GM12878 (cell line): ENCODE data around the gene BICDL2. TPM values are rescaled to one million over a fixed set of nuclear protein-coding genes. Genes with fewer than 3 reads are reported as not detected.

Experiments
- ATAC-seq: fragments of 200-7000 bp; cut with Tn5 transposase; 3 replicates; pipeline ENCODE4 v1.9.1; 2020; ENCODE audit warnings: mild to moderate bottlenecking, moderate library complexity
- BruUV-seq: library from RNA; stranded (reverse); fragments of 400-500 nt; replicated peaks from 2 replicates; lab custom pipeline; 2021; lab: Mats Ljungman, UMichigan
- CTCF ChIA-PET: fragments of 300-600 bp; sonication (Branson Sonifier 250); formaldehyde crosslinking; extraction: SDS; loops from one replicate; lab custom pipeline; 2021; ENCODE audit warnings: inconsistent platforms; lab: Yijun Ruan, JAX
- POLR2A ChIA-PET: fragments of 350-600 bp; formaldehyde crosslinking; extraction: SDS; loops from one replicate; lab custom pipeline; 2021; ENCODE audit warnings: inconsistent platforms; lab: Charles Lee
- RAD21 ChIA-PET: fragments of 300-600 bp; sonication (Branson Sonifier 250); formaldehyde crosslinking; loops from one replicate; lab custom pipeline; 2023; ENCODE audit warnings: antibody characterized with exemption; ENCODE audit not compliant: unreplicated experiment; lab: Charles Lee
- SMC1A ChIA-PET: fragments of 300-600 bp; sonication (Branson Sonifier 250); formaldehyde crosslinking; loops from one replicate; lab custom pipeline; 2023; ENCODE audit not compliant: unreplicated experiment, uncharacterized antibody; lab: Charles Lee
- DNase-seq: peaks from one replicate; pipeline ENCODE4 v3.0.0-alpha.2; 2011; ENCODE audit warnings: low read depth, low spot score
- FAIRE-seq: peaks from 3 replicates; lab custom pipeline; 2011; peaks lifted over from hg19 to GRCh38; lab: Jason Lieb, UNC
- H2AFZ ChIP-seq: 2 replicates; pipeline ENCODE4 v1.6.0; 2011; ENCODE audit warnings: low read depth, low read length, control low read depth; ENCODE audit not compliant: control insufficient read depth
- H3K27ac ChIP-seq: 2 replicates; pipeline ENCODE4 v1.5.1; 2011; ENCODE audit warnings: control low read depth; ENCODE audit not compliant: control insufficient read depth, insufficient read depth
- H3K27me3 ChIP-seq, 2 experiments: replicated peaks in 1 of 2; 2 replicates each; pipeline versions ENCODE4 v1.6.0 to v1.6.1; 2011; ENCODE audit warnings: low read length in 1 of 2; ENCODE audit not compliant: control insufficient read depth in 2 of 2, insufficient read depth in 2 of 2
- H3K36me3 ChIP-seq, 2 experiments: 2 replicates each; pipeline ENCODE4 v1.5.1; 2011; ENCODE audit warnings: low read length in 1 of 2; ENCODE audit not compliant: control insufficient read depth in 2 of 2, insufficient read depth in 2 of 2
- H3K4me1 ChIP-seq: 2 replicates; pipeline ENCODE4 v1.6.1; 2011; ENCODE audit warnings: mild to moderate bottlenecking, low read length, moderate library complexity, mixed read lengths; ENCODE audit not compliant: control insufficient read depth, insufficient read depth
- H3K4me2 ChIP-seq: 2 replicates; pipeline ENCODE4 v1.6.0; 2011; ENCODE audit warnings: control low read depth; ENCODE audit not compliant: control insufficient read depth, insufficient read depth
- H3K4me3 ChIP-seq: fragments of 200-600 bp; sonication (generic); 2 replicates; pipeline ENCODE4 v1.5.1; 2016
- H3K79me2 ChIP-seq: 2 replicates; pipeline ENCODE4 v1.6.0; 2011; ENCODE audit warnings: low read length; ENCODE audit not compliant: control insufficient read depth, insufficient read depth
- H3K9ac ChIP-seq: 2 replicates; pipeline ENCODE4 v1.8.0; 2011; ENCODE audit warnings: low read length, control low read depth, mixed read lengths; ENCODE audit not compliant: control insufficient read depth, insufficient read depth
- H3K9me3 ChIP-seq: replicated peaks from 3 replicates; pipeline ENCODE4 v1.5.1; 2011; ENCODE audit warnings: mild to moderate bottlenecking, low read length; ENCODE audit not compliant: control insufficient read depth, insufficient read depth
- H4K20me1 ChIP-seq: 2 replicates; pipeline ENCODE4 v1.6.0; 2011; ENCODE audit not compliant: control insufficient read depth, insufficient read depth
- CREM ChIP-seq: IDR thresholded peaks from 2 replicates; pipeline ENCODE4 v1.6.1; 2014; ENCODE audit warnings: antibody characterized with exemption, low read depth
- EZH2 ChIP-seq: IDR thresholded peaks from 2 replicates; pipeline ENCODE4 v1.6.1; 2012; ENCODE audit warnings: low read depth, mild to moderate bottlenecking, control low read depth, inconsistent platforms, low read length, borderline replicate concordance; ENCODE audit not compliant: control insufficient read depth
- FOXK2 ChIP-seq: fragments of 450-650 bp; IDR thresholded peaks from 2 replicates; pipeline ENCODE4 v1.6.1; 2017; ENCODE audit warnings: mild to moderate bottlenecking, moderate library complexity
- MXI1 ChIP-seq: fragments of 150-350 bp; IDR thresholded peaks from 2 replicates; pipeline ENCODE4 v1.6.1; 2011; ENCODE audit warnings: low read depth, mild to moderate bottlenecking, inconsistent platforms, low read length, improper control_type of control experiment
- NR2C2 ChIP-seq: IDR thresholded peaks from 2 replicates; pipeline ENCODE4 v1.6.1; 2011; ENCODE audit warnings: borderline replicate concordance, low read depth; ENCODE audit not compliant: control insufficient read depth, insufficient read length
- PBX3 ChIP-seq: IDR thresholded peaks from 2 replicates; pipeline ENCODE4 v1.6.1; 2011; ENCODE audit warnings: mild to moderate bottlenecking, low read depth, low read length, moderate library complexity; ENCODE audit not compliant: insufficient replicate concordance
- RBBP5 ChIP-seq: fragments of 200-600 bp; sonication (generic); conservative IDR thresholded peaks from 2 replicates; pipeline ENCODE4 v1.6.1; 2016
- SMAD1 ChIP-seq: fragments of 450-650 bp; IDR thresholded peaks from 2 replicates; pipeline ENCODE4 v1.6.1; 2018; ENCODE audit warnings: mild to moderate bottlenecking, low read depth; ENCODE audit not compliant: partially characterized antibody
- SMARCA5 ChIP-seq: fragments of 450-650 bp; IDR thresholded peaks from 2 replicates; pipeline ENCODE4 v1.6.1; 2017; ENCODE audit warnings: mild to moderate bottlenecking
- SUPT20H ChIP-seq: IDR thresholded peaks from 2 replicates; pipeline ENCODE4 v1.6.1; 2011; ENCODE audit warnings: low read depth, mild to moderate bottlenecking, low read length, moderate library complexity, borderline replicate concordance; ENCODE audit not compliant: control insufficient read depth
- YY1 ChIP-seq: IDR thresholded peaks from 2 replicates; pipeline ENCODE4 v1.6.1; 2011; ENCODE audit warnings: low read depth, mild to moderate bottlenecking, low read length
- ZNF217 ChIP-seq: fragments of 450-650 bp; IDR thresholded peaks from 2 replicates; pipeline ENCODE4 v1.6.1; 2017; ENCODE audit warnings: antibody characterized with exemption, mild to moderate bottlenecking
- ZNF24 ChIP-seq: fragments of 450-650 bp; IDR thresholded peaks from 2 replicates; pipeline ENCODE4 v1.6.1; 2017; ENCODE audit warnings: antibody characterized with exemption, mild to moderate bottlenecking
- WGBS: methylation state at CpG from one replicate; pipeline ENCODE4 v1.1.6; 2016; ENCODE audit warnings: low lambda C conversion rate; ENCODE audit not compliant: insufficient replicate concordance, insufficient coverage; ENCODE audit errors: missing lambda C conversion rate; 5-methylcytosine and 5-hydroxymethylcytosine counted together
- in situ Hi-C: fragments of 300-500 bp; cut with MboI; formaldehyde crosslinking; loops from 9 replicates; pipeline ENCODE4 v1.14.3; 2018; ENCODE audit warnings: mixed read lengths
- intact Hi-C: fragments of 100-400 bp; cut with micrococcal nuclease; formaldehyde crosslinking; loops from one replicate; pipeline ENCODE4 v1.14.2; 2022; ENCODE audit not compliant: unreplicated experiment
- polyA plus RNA-seq, 11 experiments: library from polyadenylated mRNA; depleted of rRNA in 4 of 11; unstranded in 6 of 11; stranded (reverse) in 5 of 11; fragments of >200 nt; fragmentation: Nextera tagmentation in 4 of 11; fragmentation: Illumina TruSeq in 1 of 11; extraction: Ambion mirVana in 4 of 11; extraction: Trizol in 1 of 11; gene quantifications; 1 replicate in 1 of 11; 2 replicates in 10 of 11; pipeline versions ENCODE4 v1.2.1 to v1.2.3, GENCODE V29; 2011 to 2016; ENCODE audit warnings: inconsistent platforms in 2 of 11, missing spikeins in 2 of 11, low read depth in 1 of 11
- total RNA-seq, 4 experiments: library from RNA; depleted of rRNA in 3 of 4; stranded (reverse); fragments of >200 nt in 3 of 4; fragmentation: Illumina TruSeq in 1 of 4; extraction: Trizol in 1 of 4; gene quantifications; 2 replicates each; pipeline versions ENCODE4 v1.2.1 to v1.2.3, GENCODE V29; 2013 to 2021
- TF ChIP-seq, protein P1 (sequence below): fragments of 450-650 bp; formaldehyde crosslinking; IDR thresholded peaks from 2 replicates; pipeline ENCODE4 v1.5.0; 2022; ENCODE audit warnings: mild to moderate bottlenecking, missing genetic modification characterization

Gene BICDL2
- total and polyA plus RNA-seq, 10 of the 15 experiments (the other 5 are each of a cell fraction or from before 2014, with no cell fraction given) = not detected

DNA sequence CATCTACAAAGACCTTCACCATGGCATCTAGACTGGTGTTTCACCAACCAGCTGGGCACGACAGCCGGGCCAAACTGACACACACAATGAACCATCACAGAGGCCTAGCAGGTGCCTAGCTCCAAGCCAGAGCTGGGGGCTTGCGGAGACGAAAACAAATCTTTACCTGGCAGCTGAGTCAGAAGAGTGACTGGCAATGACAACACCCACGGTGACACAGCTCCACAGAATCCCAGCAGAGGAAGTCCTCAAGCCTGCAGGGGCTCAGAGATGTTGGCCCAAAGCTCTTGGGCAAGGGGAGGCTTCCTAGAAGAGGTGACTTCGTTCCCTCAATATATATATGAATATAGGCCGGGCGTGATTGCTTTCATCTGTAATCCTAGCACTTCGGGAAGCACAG lies 14.8 kb upstream of the BICDL2 start (continued):
- TF ChIP-seq CREM (no peak), NR2C2 (no peak), SMAD1 (no peak)

GRCh38 chr16:3051009-3051408 lies 14.3 kb upstream of the BICDL2 start:
- Histone ChIP-seq H3K4me2 (no peak overlapping the region), H3K4me3 (no peak overlapping the region), H3K27ac (no peak overlapping the region), H3K9me3 (no peaks in the 10 kb centered on the region), H4K20me1 (no peaks in the 10 kb centered on the region), H3K9ac (no peak overlapping the region), H3K79me2 (no peaks in the 10 kb centered on the region), H3K27me3 (no peaks in the 10 kb centered on the region; a peak in 2 of 4 replicates), H2AFZ (no peak overlapping the region), H3K4me1 (peaks cover 8% of the 10 kb centered on the region), H3K36me3 (no peaks in the 10 kb centered on the region)
- TF ChIP-seq PBX3 (no peak), FOXK2 (no peak), YY1 (no peak), SMARCA5 (no peak), SUPT20H (no peak), ZNF217 (no peak), RBBP5 (no peak), EZH2 (no peak), MXI1 (no peak), ZNF24 (no peak)
- TF ChIP-seq, protein P1, sequence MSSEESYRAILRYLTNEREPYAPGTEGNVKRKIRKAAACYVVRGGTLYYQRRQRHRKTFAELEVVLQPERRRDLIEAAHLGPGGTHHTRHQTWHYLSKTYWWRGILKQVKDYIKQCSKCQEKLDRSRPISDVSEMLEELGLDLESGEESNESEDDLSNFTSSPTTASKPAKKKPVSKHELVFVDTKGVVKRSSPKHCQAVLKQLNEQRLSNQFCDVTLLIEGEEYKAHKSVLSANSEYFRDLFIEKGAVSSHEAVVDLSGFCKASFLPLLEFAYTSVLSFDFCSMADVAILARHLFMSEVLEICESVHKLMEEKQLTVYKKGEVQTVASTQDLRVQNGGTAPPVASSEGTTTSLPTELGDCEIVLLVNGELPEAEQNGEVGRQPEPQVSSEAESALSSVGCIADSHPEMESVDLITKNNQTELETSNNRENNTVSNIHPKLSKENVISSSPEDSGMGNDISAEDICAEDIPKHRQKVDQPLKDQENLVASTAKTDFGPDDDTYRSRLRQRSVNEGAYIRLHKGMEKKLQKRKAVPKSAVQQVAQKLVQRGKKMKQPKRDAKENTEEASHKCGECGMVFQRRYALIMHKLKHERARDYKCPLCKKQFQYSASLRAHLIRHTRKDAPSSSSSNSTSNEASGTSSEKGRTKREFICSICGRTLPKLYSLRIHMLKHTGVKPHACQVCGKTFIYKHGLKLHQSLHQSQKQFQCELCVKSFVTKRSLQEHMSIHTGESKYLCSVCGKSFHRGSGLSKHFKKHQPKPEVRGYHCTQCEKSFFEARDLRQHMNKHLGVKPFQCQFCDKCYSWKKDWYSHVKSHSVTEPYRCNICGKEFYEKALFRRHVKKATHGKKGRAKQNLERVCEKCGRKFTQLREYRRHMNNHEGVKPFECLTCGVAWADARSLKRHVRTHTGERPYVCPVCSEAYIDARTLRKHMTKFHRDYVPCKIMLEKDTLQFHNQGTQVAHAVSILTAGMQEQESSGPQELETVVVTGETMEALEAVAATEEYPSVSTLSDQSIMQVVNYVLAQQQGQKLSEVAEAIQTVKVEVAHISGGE (CRISPR knock-in tag) = no peak
- in situ Hi-C loops (no loop called here), intact Hi-C loops (no loop called here)
- DNase-seq (no peak), FAIRE-seq (no peak), ATAC-seq (no peak)
- 44% methylated on average over 4 of the region's 4 CpGs for WGBS
- no TSS peak for BruUV-seq
- ChIA-PET POLR2A (no interaction called here), RAD21 (no interaction called here), SMC1A (no interaction called here), CTCF (interaction anchor here (0.6 to 5.6 kb wide), 4 partner anchors 8 to 349 kb away, joined by 3 to 28 read pairs (median 14); no protein-coding TSS in a partner anchor)
